ENCODE results near the gene SKOR1. TPM values are rescaled to one million over a fixed set of nuclear protein-coding genes. Genes with fewer than 3 reads are reported as not detected.

Gene SKOR1
- total and polyA plus RNA-seq, 2 of the 8 experiments (the other 6 are each of a cell fraction or from before 2014, with no cell fraction given): 0.03 to 0.11 TPM

DNA sequence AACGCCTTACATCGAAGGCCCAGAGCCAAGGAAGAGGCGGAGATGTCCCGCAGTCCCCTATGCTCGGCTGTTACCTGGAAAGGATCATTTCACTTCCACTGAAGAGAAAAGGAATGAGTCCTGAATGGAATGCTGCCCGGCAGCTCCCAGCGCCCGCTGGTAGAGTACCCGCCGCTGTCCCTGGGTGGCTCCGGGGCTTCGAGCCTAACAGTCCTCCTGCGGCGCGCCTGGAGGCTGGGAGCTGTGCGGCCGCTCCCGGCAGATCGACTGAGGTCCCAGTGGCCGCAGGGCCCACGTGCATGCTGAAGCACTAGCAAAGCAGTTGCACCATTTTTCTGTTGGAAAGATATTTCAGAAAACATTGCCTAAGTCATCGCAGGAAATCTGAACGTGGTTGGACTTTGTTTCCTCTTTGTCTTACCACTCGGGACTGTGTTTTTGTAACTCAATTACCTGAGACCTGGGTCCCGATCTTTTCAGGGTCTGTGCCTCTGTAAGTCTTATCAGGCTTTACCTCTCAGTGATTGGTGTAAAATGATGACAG is 13.6 kb downstream of the SKOR1 start:
- Histone ChIP-seq H3K4me1 (replicated peaks in 1 of 4; ENCODE audit: control insufficient read depth in 3 of 4, insufficient read depth in 4 of 4, low read length in 3 of 4) (peaks cover 13 to 29% (median 15%) of the 10 kb centered on the region in 4 experiments), H3K36me3 (ENCODE audit: control insufficient read depth in 2 of 4, insufficient read depth in 4 of 4, low read length in 3 of 4) (no peaks in the 10 kb centered on the region), H3K27ac (ENCODE audit: low read depth, low read length) (no peak overlapping the region), H4K20me1 (replicated peaks in 1 of 2; ENCODE audit: control insufficient read depth in 1 of 2, insufficient read depth in 2 of 2, low read length in 2 of 2) (peaks cover 0 to 1% of the 10 kb centered on the region in 2 experiments), H4K5ac (ENCODE audit: insufficient read length, low read depth, low read length) (no peak overlapping the region), H3K14ac (ENCODE audit: insufficient read length) (no peak overlapping the region), H3K79me2 (ENCODE audit: control insufficient read depth in 1 of 2, insufficient read depth in 2 of 2, low read length in 2 of 2) (no peaks in the 10 kb centered on the region), H2BK120ac (replicated peaks; ENCODE audit: low read depth, low read length) (no peak overlapping the region), H4K8ac (ENCODE audit: extremely low read depth, insufficient read depth, low read length) (no peak overlapping the region), H3K23ac (ENCODE audit: insufficient read length) (no peak overlapping the region), H3K79me1 (ENCODE audit: low read depth, low read length) (no peaks in the 10 kb centered on the region), H2AK5ac (ENCODE audit: low read depth, low read length) (no peak overlapping the region), H3K27me3 (replicated peaks in 1 of 4; ENCODE audit: control insufficient read depth in 3 of 4, extremely low read depth in 1 of 4, insufficient read depth in 3 of 4, low read length in 3 of 4) (peaks cover 31 to 57% (median 50%) of the 10 kb centered on the region in 4 experiments), H2AFZ (ENCODE audit: low read length) (no peak overlapping the region), H3K9ac (replicated peaks in 1 of 4; ENCODE audit: extremely low read depth in 1 of 4, low read depth in 3 of 4, low read length in 3 of 4) (no peak overlapping the region), H4K91ac (replicated peaks; ENCODE audit: insufficient read length, low read length) (no peak overlapping the region), H2BK5ac (ENCODE audit: low read depth, low read length) (no peak overlapping the region), H3K9me3 (ENCODE audit: insufficient read depth in 2 of 2, low read depth in 1 of 2, low read length in 1 of 2) (no peaks in the 10 kb centered on the region), H2BK15ac (ENCODE audit: low read length) (0 out of 2 replicates have a peak overlapping the region, but pooled peaks have one; percentile 36), H2BK12ac (ENCODE audit: low read depth, low read length) (no peak overlapping the region), H3K23me2 (ENCODE audit: low read depth, low read length) (peaks cover 25% of the 10 kb centered on the region), H3K4me2 (ENCODE audit: insufficient read depth in 1 of 2, low read depth in 2 of 2, low read length in 2 of 2) (peak overlapping the region; percentile 87), H3K18ac (ENCODE audit: extremely low read depth, low read length) (no peak overlapping the region; the same call in 1 of the 2 replicates), H3K4me3 (ENCODE audit: extremely low read depth in 1 of 4, insufficient read depth in 2 of 4, low read depth in 3 of 4, low read length in 4 of 4) (peak overlapping the region; percentile 63 to 99 (median 95)), H2BK20ac (ENCODE audit: low read length) (no peak overlapping the region), H3K4ac (replicated peaks; ENCODE audit: insufficient read length, low read depth, low read length) (no peak overlapping the region), H3K56ac (replicated peaks; ENCODE audit: insufficient read length, low read depth, low read length) (no peak overlapping the region)
- WGBS, 2 experiments (ENCODE audit: extremely low coverage in 1 of 2, insufficient coverage in 1 of 2, insufficient read length in 1 of 2, insufficient replicate concordance in 2 of 2, low coverage in 1 of 2, low lambda C conversion rate in 2 of 2, missing lambda C conversion rate in 1 of 2): 7% methylated on average over 25 of the region's 25 CpGs; no CpG with 5 or more reads in 1 of the 2 experiments
- peak in 1 of 2 experiments; percentile 81 for DNase-seq (ENCODE audit: low read depth in 1 of 2, low spot score in 2 of 2)
- FAIRE-seq: no peak
- ChIA-PET CTCF (ENCODE audit: partially characterized antibody) (interaction anchor here (1.1 kb wide), 2 partner anchors 16 to 382 kb away, joined by 3 read pairs; no protein-coding TSS in a partner anchor), POLR2A (ENCODE audit: partially characterized antibody) (interaction anchor here (0.8 to 1.4 kb wide), 3 partner anchors 13 to 290 kb away, joined by 3 to 4 read pairs (median 3); partner anchors contain the start of gene SKOR1)
- TF ChIP-seq, protein P1, sequence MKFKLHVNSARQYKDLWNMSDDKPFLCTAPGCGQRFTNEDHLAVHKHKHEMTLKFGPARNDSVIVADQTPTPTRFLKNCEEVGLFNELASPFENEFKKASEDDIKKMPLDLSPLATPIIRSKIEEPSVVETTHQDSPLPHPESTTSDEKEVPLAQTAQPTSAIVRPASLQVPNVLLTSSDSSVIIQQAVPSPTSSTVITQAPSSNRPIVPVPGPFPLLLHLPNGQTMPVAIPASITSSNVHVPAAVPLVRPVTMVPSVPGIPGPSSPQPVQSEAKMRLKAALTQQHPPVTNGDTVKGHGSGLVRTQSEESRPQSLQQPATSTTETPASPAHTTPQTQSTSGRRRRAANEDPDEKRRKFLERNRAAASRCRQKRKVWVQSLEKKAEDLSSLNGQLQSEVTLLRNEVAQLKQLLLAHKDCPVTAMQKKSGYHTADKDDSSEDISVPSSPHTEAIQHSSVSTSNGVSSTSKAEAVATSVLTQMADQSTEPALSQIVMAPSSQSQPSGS (IDR thresholded peaks at IDR 0.05; ENCODE audit: low read length): no peak
- TF ChIP-seq EGR1 (IDR thresholded peaks at IDR 0.05; ENCODE audit: borderline replicate concordance, low read depth, low read length) (no peak), EZH2 (IDR thresholded peaks at IDR 0.05; ENCODE audit: low read depth, low read length, severe bottlenecking) (peak; percentile 39), MAFK (IDR thresholded peaks at IDR 0.05; ENCODE audit: low read depth, low read length) (no peak), RFX5 (IDR thresholded peaks at IDR 0.05; ENCODE audit: borderline replicate concordance, low read depth, low read length) (no peak), PHF8 (conservative IDR thresholded peaks at IDR 0.05; ENCODE audit: low read depth, low read length) (no peak), SAP30 (IDR thresholded peaks at IDR 0.05; ENCODE audit: insufficient read depth, insufficient replicate concordance, low read length) (no peak), SUZ12 (IDR thresholded peaks at IDR 0.05; ENCODE audit: low read length) (peak; percentile 60; the same call in 1 of the 2 replicates)
- TF ChIP-seq, protein P2, sequence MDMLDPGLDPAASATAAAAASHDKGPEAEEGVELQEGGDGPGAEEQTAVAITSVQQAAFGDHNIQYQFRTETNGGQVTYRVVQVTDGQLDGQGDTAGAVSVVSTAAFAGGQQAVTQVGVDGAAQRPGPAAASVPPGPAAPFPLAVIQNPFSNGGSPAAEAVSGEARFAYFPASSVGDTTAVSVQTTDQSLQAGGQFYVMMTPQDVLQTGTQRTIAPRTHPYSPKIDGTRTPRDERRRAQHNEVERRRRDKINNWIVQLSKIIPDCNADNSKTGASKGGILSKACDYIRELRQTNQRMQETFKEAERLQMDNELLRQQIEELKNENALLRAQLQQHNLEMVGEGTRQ (IDR thresholded peaks at IDR 0.05; ENCODE audit: low read length): no peak
